GM21737 (cell line): ENCODE data around the gene ITGAX.

Source experiments
- ATAC-seq: cut with Tn5 transposase; IDR thresholded peaks from one replicate; pipeline ENCODE4 v1.9.1; 2021; ENCODE audit warnings: mild to moderate bottlenecking, moderate library complexity; ENCODE audit not compliant: unreplicated experiment

Gene ITGAX

DNA sequence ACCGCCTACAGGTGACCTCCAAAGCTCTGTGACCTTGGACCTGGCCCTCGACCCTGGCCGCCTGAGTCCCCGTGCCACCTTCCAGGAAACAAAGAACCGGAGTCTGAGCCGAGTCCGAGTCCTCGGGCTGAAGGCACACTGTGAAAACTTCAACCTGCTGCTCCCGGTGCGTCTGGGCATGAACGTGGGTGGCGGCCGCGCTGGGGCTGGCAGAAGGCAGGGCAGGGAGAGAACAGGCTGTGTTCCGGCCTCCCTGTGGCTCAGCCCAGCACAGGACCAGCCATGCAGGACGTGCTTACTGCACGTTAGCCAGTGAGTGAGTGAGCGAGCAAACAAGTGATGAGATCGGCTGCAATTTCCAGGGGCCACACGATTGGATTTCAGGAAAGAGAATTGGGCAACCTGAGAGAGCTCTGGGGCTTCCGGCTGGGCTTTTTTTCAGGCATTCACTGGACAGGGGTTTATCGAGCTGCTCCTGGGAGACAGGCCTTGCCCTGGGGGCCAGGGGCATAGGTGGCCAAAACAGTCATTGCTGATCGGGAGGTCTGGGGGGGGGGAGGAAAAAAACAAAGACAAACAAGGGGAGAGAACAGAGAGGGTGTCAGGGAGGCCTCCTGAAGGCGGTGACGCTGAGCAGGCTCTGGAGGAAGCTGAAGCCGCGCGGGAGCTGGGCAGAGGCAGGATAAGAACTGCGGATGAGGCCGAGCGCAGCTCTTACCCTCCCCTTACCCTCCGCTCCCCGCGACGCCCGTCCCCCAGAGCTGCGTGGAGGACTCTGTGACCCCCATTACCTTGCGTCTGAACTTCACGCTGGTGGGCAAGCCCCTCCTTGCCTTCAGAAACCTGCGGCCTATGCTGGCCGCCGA lies 16.9 kb downstream of the ITGAX start:
- no peak for ATAC-seq

DNA sequence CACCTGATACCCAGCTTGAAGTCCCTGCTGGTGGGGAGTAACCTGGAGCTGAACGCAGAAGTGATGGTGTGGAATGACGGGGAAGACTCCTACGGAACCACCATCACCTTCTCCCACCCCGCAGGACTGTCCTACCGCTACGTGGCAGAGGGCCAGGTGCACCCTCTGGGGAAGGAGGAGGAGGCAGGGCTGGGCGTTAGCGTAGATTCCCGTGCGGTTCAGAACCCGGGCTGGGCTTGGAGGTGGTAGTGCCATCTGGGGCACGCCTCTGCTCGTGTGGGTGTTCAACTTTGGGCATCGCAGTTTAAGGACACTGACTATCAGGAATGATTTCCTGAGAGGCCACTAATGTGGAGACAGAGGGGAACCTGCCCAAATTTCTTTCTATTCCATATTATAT lies 18.3 kb downstream of the ITGAX start:
- ATAC-seq, result no peak

DNA sequence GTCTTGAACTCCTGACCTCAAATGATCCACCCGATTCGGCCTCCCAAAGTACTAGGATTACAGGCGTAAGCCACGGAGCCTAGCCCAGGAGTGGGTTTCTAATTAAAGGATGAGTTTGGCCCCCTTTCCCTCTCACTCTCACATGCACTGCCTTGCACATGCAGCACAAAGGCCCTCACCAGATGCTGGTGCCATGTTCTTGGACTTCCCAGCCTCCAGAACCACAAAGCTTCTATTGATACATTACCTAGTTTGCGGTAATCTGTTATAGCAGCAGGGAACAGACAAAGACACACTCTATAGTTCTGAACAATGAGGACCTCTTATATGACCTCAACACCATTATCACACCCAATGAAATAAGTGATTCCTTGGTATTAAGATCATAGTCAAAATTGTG lies 20.3 kb downstream of the ITGAX start:
- no peak for ATAC-seq

DNA sequence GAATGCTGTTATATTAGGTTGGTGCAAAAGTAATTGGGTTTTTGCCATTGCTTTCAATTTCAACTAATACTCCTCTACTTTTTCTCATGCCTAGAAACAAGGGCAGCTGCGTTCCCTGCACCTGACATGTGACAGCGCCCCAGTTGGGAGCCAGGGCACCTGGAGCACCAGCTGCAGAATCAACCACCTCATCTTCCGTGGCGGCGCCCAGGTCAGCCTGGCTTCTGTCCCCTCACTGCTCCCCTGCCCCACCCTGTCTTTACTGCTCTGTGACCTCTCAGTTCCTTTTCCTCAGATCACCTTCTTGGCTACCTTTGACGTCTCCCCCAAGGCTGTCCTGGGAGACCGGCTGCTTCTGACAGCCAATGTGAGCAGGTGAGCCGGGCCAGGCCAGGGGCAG lies 21.7 kb downstream of the ITGAX start:
- no peak for ATAC-seq

DNA sequence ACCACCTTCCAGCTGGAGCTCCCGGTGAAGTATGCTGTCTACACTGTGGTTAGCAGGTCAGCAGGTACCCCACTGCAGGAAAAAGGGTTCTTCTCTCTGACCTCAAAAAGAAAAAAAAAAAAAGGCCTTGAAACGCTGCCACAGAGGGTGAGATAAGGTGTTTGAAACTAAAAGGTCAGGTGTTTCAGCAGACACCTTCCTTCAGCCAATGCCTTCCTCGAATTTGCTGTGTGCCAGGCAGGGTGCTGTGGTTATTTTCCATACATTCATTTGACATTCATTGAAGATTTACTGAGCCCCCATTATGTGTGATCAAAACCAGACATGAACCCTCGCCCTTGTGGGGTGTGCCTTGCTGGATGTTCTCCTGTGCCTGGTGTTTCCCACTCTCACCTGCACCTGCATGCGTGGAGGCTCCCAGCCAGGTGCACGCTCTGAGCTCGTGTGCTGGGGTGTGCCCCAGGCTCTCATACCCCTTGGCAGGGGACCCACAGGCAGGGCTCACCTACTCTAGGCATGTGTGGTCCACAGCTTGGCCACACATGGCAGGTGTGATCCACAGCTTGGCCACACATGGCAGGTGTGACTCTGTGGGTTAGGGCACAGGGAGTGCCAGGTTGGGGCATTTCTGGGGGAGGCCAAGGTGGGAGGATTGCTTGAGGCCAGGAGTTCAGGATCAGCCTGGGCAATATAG lies 22.4 kb downstream of the ITGAX start:
- no peak for ATAC-seq

DNA sequence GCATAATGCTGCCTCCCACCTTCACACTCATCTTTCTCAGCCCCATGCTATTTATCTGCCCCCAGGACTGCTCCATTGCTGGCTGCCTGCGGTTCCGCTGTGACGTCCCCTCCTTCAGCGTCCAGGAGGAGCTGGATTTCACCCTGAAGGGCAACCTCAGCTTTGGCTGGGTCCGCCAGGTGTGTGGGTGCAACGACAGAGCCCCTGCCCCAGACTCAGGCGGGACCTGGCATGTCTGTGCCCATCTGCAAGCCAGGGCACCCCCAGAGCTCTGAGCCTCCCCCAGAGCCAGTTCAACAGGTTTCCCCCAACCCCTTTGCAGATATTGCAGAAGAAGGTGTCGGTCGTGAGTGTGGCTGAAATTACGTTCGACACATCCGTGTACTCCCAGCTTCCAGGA lies 25.2 kb downstream of the ITGAX start:
- no peak for ATAC-seq

DNA sequence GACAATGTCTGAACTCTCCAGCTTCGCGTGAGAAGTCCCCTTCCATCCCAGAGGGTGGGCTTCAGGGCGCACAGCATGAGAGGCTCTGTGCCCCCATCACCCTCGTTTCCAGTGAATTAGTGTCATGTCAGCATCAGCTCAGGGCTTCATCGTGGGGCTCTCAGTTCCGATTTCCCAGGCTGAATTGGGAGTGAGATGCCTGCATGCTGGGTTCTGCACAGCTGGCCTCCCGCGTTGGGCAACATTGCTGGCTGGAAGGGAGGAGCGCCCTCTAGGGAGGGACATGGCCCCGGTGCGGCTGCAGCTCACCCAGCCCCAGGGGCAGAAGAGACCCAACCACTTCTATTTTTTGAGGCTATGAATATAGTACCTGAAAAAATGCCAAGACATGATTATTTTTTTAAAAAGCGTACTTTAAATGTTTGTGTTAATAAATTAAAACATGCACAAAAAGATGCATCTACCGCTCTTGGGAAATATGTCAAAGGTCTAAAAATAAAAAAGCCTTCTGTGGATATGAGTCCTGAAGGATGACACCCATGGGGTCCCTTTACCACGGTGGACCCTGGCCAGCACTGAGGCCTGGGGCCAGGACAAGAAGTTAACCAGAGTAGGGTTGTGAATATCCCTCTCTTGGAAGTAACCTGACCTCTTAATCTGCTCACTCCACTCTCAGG lies 27.6 kb downstream of the ITGAX start:
- no peak for ATAC-seq

DNA sequence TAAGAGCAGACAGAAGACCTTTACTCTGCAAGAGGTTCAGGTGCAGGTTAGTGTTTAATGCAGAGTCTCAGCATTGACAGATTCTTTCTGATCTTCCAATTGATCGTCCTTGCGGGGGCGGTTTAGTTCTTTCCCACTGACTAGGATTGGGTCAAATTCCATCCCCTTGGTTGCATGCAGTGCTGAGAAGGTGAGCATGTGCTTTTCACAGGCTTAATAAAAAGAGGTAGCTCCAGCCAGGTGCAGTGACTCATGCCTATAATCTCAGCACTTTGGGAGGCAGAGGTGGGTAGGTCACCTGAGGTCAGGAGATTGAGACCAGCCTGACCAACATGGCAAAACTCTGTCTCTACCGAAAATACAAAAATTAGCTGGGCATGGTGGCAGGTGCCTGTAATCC lies 30.7 kb downstream of the ITGAX start:
- ATAC-seq, result no peak

DNA sequence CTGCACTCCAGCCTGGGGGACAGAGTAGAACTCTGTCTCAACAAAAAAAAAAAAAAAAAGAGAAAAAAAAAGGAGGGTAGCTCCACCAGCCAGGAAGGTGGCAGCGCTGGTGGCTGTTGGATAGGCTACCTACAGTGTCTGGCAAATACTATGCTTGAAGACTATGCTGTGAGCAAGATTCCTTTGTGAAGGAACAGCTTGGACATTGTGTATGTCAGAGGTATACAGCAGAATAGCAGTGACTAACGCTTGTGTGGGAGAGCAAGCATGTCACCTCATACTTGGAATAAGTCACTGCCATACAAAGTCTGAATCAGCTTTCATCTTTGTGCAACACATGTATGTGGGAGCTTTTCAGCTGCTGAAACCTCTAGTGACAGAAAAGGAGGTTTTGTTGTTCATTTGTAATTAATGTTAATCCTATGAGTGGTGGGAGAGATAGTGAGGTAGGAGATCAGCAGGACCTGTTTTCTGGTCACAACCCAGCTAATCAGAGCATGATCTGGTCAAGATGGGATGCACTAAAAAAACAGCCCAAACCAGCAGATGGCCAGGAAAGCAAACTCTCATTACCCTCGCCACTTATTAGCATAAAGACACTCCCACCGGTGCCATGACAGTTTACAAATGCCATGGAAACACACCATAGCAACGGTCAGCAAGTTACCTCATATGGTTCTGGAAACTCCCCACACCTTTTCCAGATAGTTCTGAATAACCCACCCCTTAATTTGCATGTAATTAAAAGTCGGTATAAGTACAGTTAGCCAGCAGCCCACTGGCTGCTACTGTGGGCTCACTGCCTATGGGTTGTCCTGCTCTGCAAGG lies 31.4 kb downstream of the ITGAX start:
- ATAC-seq, result no peak

DNA sequence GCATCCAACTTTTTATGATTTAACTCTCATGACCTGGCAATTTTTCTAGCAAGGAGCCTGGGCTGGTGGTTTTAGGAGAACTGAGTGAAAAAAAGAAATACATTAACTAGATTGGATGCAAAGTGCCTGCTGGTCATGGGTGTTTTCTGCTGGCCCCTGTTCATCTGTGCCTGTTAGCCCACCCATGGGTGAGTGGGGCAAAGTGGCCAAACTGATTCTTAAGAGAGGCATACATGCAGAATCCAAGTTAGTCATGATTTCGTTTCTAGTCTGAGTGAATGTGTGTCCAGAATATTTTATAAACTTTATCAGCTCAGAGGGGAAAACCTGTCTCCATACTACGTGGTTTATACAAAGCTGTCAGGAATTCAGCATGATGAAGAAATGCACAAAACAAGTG lies 33.6 kb downstream of the ITGAX start:
- ATAC-seq, result no peak

DNA sequence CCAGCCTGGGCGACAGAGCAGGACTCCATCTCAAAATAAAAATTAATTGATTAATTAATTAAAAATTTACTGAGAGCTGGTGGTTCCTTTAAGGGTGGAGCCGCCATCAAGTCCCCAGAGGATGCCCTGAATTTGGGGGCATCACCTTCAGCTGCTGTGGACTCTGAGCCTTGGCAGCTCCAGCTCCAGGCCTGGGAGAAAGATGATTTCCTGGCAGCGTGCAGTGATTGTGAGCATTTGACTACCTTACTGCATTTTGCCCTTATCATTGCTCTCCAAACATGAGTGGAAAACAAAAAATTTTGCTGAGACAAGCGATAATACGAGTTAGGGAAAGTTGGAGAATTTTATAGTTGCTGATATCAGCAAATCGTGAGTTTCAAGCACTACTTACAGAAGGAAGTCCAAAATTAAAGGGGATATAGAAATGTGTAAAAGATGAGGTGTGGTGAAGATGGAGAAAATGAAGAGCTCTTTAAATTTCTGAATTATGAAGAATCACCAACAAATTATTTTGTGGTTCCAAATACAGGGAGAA lies 35.6 kb downstream of the ITGAX start:
- no peak for ATAC-seq

DNA sequence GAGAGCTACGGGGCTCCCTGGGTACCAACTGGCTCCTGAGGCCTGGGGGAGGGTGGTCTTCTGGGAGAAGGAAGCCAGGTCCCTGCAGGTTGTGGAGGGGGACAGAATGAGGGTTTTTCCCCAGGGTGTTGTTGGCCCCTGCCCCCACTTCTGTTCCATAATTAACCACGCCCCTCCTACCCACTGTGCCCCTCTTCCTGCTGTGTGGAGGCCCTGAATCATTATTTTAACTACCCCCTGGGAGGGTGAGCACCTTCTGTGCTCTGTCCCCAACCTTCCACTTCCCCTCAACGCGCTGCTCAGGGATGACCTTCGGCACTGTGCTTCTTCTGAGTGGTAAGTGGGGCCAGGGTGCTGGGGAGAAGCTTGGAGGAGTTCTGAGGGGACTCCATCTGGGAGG lies 38.1 kb downstream of the ITGAX start, which contains the start of gene ITGAD:
TSS of gene ITGAD (plus strand) at position 280 of the 400 bp plus-strand sequence. CDS start at position 306, 26 bp downstream.
- no peak for ATAC-seq

DNA sequence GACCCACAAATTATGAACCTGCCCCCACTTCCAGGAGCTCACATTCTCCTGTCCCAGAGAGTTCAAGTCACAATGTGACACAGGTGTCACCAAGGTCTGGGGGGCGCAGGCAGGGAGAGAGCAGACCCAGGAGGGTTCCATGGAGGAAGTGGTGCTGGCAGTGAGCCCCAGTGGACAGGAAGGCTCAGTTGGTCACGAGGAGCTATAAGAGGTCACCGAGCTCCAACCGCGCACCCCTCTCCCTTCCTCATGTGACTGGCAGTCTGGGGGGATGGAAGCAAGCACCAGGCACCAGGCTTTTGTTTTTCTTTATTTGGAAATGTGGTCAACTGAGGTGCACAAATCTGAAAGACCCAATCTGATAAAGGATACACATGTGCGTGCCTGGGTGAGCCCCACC lies 40.7 kb downstream of the ITGAX start:
- ATAC-seq, result no peak

DNA sequence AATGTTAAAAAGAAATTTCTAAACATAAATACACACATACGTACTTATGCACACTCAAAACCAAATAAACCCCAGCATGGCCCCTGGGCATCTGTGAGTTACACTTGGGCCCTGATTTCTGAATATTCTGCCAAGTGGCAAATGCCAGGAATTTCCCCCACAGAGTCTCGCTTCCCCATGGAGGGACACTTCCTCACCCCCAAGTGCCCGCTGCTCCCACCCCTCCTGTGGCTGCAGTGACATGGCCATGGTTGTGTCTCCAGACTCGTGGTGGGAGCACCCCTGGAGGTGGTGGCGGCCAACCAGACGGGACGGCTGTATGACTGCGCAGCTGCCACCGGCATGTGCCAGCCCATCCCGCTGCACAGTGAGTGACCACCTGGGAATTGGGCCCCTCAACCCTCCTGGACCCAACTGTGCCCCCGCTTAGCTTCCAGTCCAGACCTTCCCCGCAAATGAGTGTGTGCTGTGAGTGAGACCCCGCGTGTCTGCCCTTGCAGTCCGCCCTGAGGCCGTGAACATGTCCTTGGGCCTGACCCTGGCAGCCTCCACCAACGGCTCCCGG lies 42.2 kb downstream of the ITGAX start:
- no peak for ATAC-seq

DNA sequence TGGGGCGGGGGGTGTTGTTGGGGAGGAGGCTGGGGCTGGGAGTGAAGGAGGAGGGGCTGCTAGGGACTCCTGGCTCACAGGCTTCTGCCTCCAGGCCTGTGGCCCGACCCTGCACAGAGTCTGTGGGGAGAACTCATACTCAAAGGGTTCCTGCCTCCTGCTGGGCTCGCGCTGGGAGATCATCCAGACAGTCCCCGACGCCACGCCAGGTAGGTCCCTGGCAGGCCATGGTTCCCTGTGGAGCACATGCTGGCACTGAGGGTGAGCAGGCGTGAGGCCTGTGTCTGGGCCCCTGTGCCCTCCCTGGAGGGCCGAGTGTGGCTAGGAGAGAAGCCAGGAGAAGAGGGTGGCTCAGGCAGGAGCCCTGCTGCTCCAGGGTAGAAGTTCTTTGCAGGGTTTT lies 42.7 kb downstream of the ITGAX start:
- no peak for ATAC-seq

DNA sequence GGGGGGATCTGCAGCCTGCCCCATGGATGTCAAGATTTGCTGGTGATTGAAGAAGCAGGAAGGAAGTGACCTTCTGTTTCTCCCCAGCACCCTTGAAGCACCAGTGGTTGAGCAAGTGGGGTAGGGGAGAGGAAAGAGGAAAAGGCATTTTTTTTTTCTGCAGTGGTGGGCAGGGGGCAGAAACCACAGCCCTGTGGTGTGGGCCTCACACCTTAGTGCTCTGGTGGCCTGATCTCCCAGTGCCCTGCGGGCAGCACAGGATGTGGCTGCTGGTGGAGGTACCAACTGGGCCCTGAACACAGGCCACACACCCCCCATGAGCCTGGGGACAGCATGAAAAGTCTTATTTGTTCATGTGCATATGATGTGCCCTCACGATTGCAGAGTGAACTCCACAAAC lies 45.2 kb downstream of the ITGAX start:
- ATAC-seq, result no peak

DNA sequence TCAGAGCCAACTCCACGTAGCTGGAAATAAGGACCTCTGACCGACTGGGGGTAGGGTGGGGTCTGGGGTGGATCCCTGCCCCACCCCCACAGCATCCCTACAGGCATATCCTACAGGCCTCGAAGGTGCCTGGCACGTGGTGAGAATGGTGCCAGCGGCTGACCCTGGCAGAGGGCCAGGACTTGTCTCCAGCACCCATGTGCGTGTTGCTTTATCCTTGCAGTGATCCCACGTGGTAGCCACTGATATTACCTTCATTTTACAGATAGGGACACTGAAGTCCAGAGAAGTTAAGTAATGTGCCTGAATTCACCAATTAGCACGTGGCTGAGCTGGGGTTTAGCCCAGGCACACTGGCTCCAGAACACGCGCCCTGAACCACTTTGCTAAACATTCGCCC lies 46.5 kb downstream of the ITGAX start:
- ATAC-seq, result no peak

DNA sequence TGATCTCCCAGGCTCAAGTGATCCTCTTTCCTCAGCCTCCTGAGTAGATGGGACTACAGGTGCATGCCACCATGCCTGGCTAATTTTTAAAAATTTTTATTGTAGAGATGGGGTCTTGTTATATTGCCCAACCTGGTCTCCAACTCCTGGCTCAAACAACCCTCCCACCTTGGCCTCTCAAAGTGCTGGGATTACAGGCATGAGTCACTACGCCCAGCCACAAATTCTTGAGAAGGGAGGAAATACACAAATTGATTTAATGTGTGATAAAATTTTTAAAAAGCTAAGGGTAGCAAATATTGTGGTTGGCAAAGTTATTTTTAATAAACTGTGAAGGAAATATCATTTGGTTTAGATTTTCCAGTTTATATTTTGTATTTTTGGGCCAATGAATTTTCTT lies 47.7 kb downstream of the ITGAX start:
- no peak for ATAC-seq

DNA sequence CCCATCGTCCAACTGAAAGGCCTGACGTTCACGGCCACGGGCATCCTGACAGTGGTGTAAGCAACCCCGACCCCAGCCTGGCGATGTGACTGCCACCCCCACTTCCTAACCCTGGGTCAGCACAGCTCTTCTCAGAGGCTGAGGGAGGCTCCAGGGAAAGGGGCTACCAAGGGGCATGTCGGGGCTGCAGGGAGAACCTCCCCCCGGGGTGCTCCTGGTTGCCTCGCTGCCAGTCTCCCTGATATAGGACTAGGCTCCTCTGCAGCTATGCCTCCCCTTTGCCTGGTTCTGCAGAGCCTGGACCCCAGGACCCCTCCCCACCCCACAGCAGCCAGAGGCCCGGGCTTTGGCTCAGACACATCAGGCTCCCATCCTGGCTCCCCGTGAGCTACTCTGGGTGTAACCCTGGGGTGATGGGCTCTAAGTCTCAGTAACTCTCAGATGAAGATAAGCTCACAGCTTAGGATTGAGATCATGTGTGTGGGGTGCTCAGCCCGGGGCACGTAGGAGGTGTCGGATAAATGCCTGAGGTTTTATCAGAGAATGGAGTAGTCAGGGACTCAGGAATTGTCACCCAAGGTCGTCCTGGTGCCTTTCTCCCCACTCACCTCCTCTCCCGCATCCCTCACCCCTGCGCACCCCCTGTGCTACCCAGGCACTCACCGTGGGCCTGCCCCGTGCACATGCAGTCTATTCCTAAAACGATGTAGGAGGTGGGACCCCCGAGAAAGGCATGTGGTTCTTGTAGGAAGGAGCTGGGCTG lies 48.8 kb downstream of the ITGAX start:
- ATAC-seq, result no peak
